ENCODE measurements around the gene PRKAR1A.
A peak's percentile ranks its signal among the peaks of the same experiment; 100 is the strongest.
"Not testable (repeated sequence)": the region's sequence is repeated elsewhere in the genome, so short reads cannot be mapped to it uniquely, and the experiment has no call there.

Gene PRKAR1A

GRCh38 chr17:68572138-68572842, 60.1 kb downstream of the PRKAR1A start:
- no peak overlapping the region for H3K27ac ChIP-seq

GRCh38 chr17:68573338-68573737, 61.1 kb downstream of the PRKAR1A start:
- H3K4me3 ChIP-seq = no peak overlapping the region
- H3K27ac ChIP-seq = no peak overlapping the region

More at GRCh38 chr17:68572138-68572842, 60.1 kb downstream of the PRKAR1A start:
- no peak overlapping the region for H3K4me3 ChIP-seq

- no peak overlapping the region for H3K4me3 ChIP-seq
- H3K27ac ChIP-seq = peak overlapping the region in 14 of 21 experiments; percentile 3 to 79 (median 31)
Observed at GRCh38 chr17:68576137-68576536, 63.9 kb downstream of the PRKAR1A start.

GRCh38 chr17:68576811-68577496, 64.7 kb downstream of the PRKAR1A start:
- peak overlapping the region in 13 of 21 experiments; percentile 7 to 79 (median 37) for H3K27ac ChIP-seq
- H3K4me3 ChIP-seq = no peak overlapping the region

- H3K4me3 ChIP-seq = no peak overlapping the region
- H3K27ac ChIP-seq = peak overlapping the region in 5 of 21 experiments; percentile 11 to 79 (median 33)
Observed at GRCh38 chr17:68577497-68577821, 65.2 kb downstream of the PRKAR1A start.

- no peak overlapping the region for H3K4me3 ChIP-seq
- peak overlapping the region in 6 of 21 experiments; percentile 16 to 43 (median 36) for H3K27ac ChIP-seq
Observed at GRCh38 chr17:68578236-68578635, 66.0 kb downstream of the PRKAR1A start.

GRCh38 chr17:68579194-68579927, 67.1 kb downstream of the PRKAR1A start:
- H3K27ac ChIP-seq = peak overlapping the region in 19 of 21 experiments; percentile 1 to 75 (median 60)
- no peak overlapping the region for H3K4me3 ChIP-seq

GRCh38 chr17:68580236-68580770, 68.1 kb downstream of the PRKAR1A start:
- Histone ChIP-seq H3K4me3 (no peak overlapping the region), H3K27ac (peak overlapping the region in 19 of 21 experiments; percentile 20 to 81 (median 63))

- Histone ChIP-seq H3K27ac (peak overlapping the region in 3 of 21 experiments; percentile 27 to 49 (median 31)), H3K4me3 (no peak overlapping the region)
Observed at GRCh38 chr17:68581863-68582645, 69.8 kb downstream of the PRKAR1A start.

- H3K4me3 ChIP-seq = not testable (repeated sequence)
Observed at GRCh38 chr17:68582867-68583266, 70.6 kb downstream of the PRKAR1A start.

GRCh38 chr17:68584581-68585303, 72.5 kb downstream of the PRKAR1A start:
- no peak overlapping the region for H3K4me3 ChIP-seq
- peak overlapping the region in 5 of 21 experiments; percentile 10 to 40 (median 34) for H3K27ac ChIP-seq

More at GRCh38 chr17:68582867-68583266, 70.6 kb downstream of the PRKAR1A start:
- not testable (repeated sequence) for H3K27ac ChIP-seq

- H3K4me3 ChIP-seq = no peak overlapping the region
- peak overlapping the region in 7 of 21 experiments; percentile 10 to 67 (median 38) for H3K27ac ChIP-seq
Observed at GRCh38 chr17:68585643-68586042, 73.4 kb downstream of the PRKAR1A start.

- peak overlapping the region in 2 of 21 experiments; percentile 8 to 11 for H3K27ac ChIP-seq
- no peak overlapping the region for H3K4me3 ChIP-seq
Observed at GRCh38 chr17:68587026-68587425, 74.8 kb downstream of the PRKAR1A start.

GRCh38 chr17:68587847-68588246, 75.6 kb downstream of the PRKAR1A start:
- peak overlapping the region in 2 of 21 experiments; percentile 8 to 28 for H3K27ac ChIP-seq
- H3K4me3 ChIP-seq = no peak overlapping the region

GRCh38 chr17:68588362-68588761, 76.1 kb downstream of the PRKAR1A start:
- H3K27ac ChIP-seq = peak overlapping the region in 2 of 21 experiments; percentile 28 to 38

GRCh38 chr17:68589086-68589485, 76.9 kb downstream of the PRKAR1A start:
- no peak overlapping the region for H3K27ac ChIP-seq
- H3K4me3 ChIP-seq = no peak overlapping the region

More at GRCh38 chr17:68588362-68588761, 76.1 kb downstream of the PRKAR1A start:
- H3K4me3 ChIP-seq = no peak overlapping the region

GRCh38 chr17:68591583-68591982, 79.4 kb downstream of the PRKAR1A start:
- H3K27ac ChIP-seq = peak overlapping the region in 10 of 21 experiments; percentile 3 to 76 (median 29)
- H3K4me3 ChIP-seq = no peak overlapping the region

- no peak overlapping the region for H3K4me3 ChIP-seq
- peak overlapping the region in 10 of 21 experiments; percentile 3 to 76 (median 25) for H3K27ac ChIP-seq
Observed at GRCh38 chr17:68592009-68592408, 79.8 kb downstream of the PRKAR1A start.

Data from skin epidermis (tissue), 12 donors.